H1 (cell line): ENCODE data around the gene ARMS2. TPM values are rescaled to one million over a fixed set of nuclear protein-coding genes. Genes with fewer than 3 reads are reported as not detected.

Experiments
- CTCF ChIA-PET: fragments of 300-600 bp; sonication (Branson Sonifier 250); formaldehyde crosslinking; loops from one replicate; lab custom pipeline; 2021; ENCODE audit not compliant: partially characterized antibody; lab: Charles Lee
- POLR2A ChIA-PET: fragments of 300-600 bp; sonication (Branson Sonifier 250); formaldehyde crosslinking; loops from one replicate; lab custom pipeline; 2021; ENCODE audit warnings: inconsistent platforms; ENCODE audit not compliant: partially characterized antibody; lab: Charles Lee
- DNase-seq, 2 experiments: peaks; one replicate each; pipeline versions ENCODE4 v3.0.0 to v3.0.0-alpha.2; 2010 to 2022; ENCODE audit warnings: low spot score in 2 of 2, low read depth in 1 of 2, mixed read lengths in 1 of 2
- FAIRE-seq: peaks from 2 replicates; lab custom pipeline; 2011; peaks lifted over from hg19 to GRCh38; lab: Jason Lieb, UNC
- H2AFZ ChIP-seq: 2 replicates; pipeline ENCODE4 v1.8.1; 2012; ENCODE audit warnings: low read length, inconsistent platforms
- H2AK5ac ChIP-seq: 2 replicates; pipeline ENCODE4 v1.6.1; 2013; ENCODE audit warnings: low read depth, low read length
- H2BK120ac ChIP-seq: replicated peaks from 2 replicates; pipeline ENCODE3; 2013; ENCODE audit warnings: low read depth, low read length, inconsistent platforms
- H2BK12ac ChIP-seq: 2 replicates; pipeline ENCODE4 v1.6.1; 2013; ENCODE audit warnings: low read depth, low read length
- H2BK15ac ChIP-seq: 2 replicates; pipeline ENCODE4 v1.6.1; 2013; ENCODE audit warnings: low read length
- H2BK20ac ChIP-seq: 2 replicates; pipeline ENCODE4 v1.6.1; 2013; ENCODE audit warnings: low read length
- H2BK5ac ChIP-seq: 2 replicates; pipeline ENCODE4 v1.6.1; 2013; ENCODE audit warnings: low read depth, low read length
- H3K14ac ChIP-seq: 2 replicates; pipeline ENCODE4 v1.6.1; 2013; ENCODE audit warnings: inconsistent platforms; ENCODE audit not compliant: insufficient read length
- H3K18ac ChIP-seq: 2 replicates; pipeline ENCODE4 v1.6.1; 2013; ENCODE audit warnings: low read length; ENCODE audit errors: extremely low read depth
- H3K23ac ChIP-seq: 2 replicates; pipeline ENCODE4 v1.6.1; 2013; ENCODE audit warnings: inconsistent platforms; ENCODE audit not compliant: insufficient read length
- H3K23me2 ChIP-seq: 2 replicates; pipeline ENCODE4 v1.6.1; 2013; ENCODE audit warnings: low read depth, low read length
- H3K27ac ChIP-seq: 2 replicates; pipeline ENCODE4 v1.6.1; 2011; ENCODE audit warnings: low read depth, low read length, inconsistent platforms
- H3K27me3 ChIP-seq, 4 experiments: replicated peaks in 1 of 4; 1 replicate in 1 of 4; 2 replicates in 3 of 4; pipeline versions ENCODE4 v1.6.1 to v1.8.1; 2011 to 2013; ENCODE audit warnings: low read length in 3 of 4, mild to moderate bottlenecking in 3 of 4, inconsistent platforms in 2 of 4, mixed read lengths in 2 of 4, moderate library complexity in 1 of 4; ENCODE audit not compliant: control insufficient read depth in 3 of 4, insufficient read depth in 3 of 4; ENCODE audit errors: extremely low read depth in 1 of 4
- H3K36me3 ChIP-seq, 4 experiments: 2 replicates each; pipeline versions ENCODE4 v1.6.1 to v1.8.1; 2011 to 2013; ENCODE audit warnings: mild to moderate bottlenecking in 4 of 4, low read length in 3 of 4, moderate library complexity in 2 of 4, control low read depth in 1 of 4, inconsistent platforms in 1 of 4; ENCODE audit not compliant: insufficient read depth in 4 of 4, control insufficient read depth in 2 of 4
- H3K4ac ChIP-seq: replicated peaks from 2 replicates; pipeline ENCODE3; 2013; ENCODE audit warnings: low read length, low read depth, mixed read lengths, inconsistent platforms; ENCODE audit not compliant: insufficient read length
- H3K4me1 ChIP-seq, 4 experiments: replicated peaks in 1 of 4; 1 replicate in 1 of 4; 2 replicates in 3 of 4; pipeline versions ENCODE4 v1.6.1 to v1.8.1; 2011 to 2013; ENCODE audit warnings: low read length in 3 of 4, inconsistent platforms in 2 of 4, mixed read lengths in 1 of 4; ENCODE audit not compliant: insufficient read depth in 4 of 4, control insufficient read depth in 3 of 4
- H3K4me2 ChIP-seq, 2 experiments: 2 replicates each; pipeline versions ENCODE4 v1.6.1 to v1.8.1; 2011 to 2013; ENCODE audit warnings: low read depth in 2 of 2, low read length in 2 of 2, control low read depth in 1 of 2, inconsistent platforms in 1 of 2, mild to moderate bottlenecking in 1 of 2; ENCODE audit not compliant: insufficient read depth in 1 of 2
- H3K4me3 ChIP-seq, 4 experiments: fragments of 200-600, 300-600 bp in 1 of 4; sonication (generic), shearing (Covaris generic), sonication (Bioruptor Twin) in 1 of 4; 2 replicates each; pipeline versions ENCODE4 v1.5.1 to v1.8.1; 2011 to 2016; ENCODE audit warnings: low read length in 4 of 4, low read depth in 3 of 4, control low read depth in 2 of 4, inconsistent platforms in 2 of 4, mild to moderate bottlenecking in 2 of 4, mixed read lengths in 1 of 4, moderate library complexity in 1 of 4; ENCODE audit not compliant: insufficient read depth in 2 of 4; ENCODE audit errors: extremely low read depth in 1 of 4
- H3K56ac ChIP-seq: replicated peaks from 2 replicates; pipeline ENCODE3; 2013; ENCODE audit warnings: low read depth, mild to moderate bottlenecking, mixed read lengths, low read length, inconsistent platforms; ENCODE audit not compliant: insufficient read length
- H3K79me1 ChIP-seq: 2 replicates; pipeline ENCODE4 v1.6.1; 2013; ENCODE audit warnings: low read depth, low read length, control low read depth
- H3K79me2 ChIP-seq, 2 experiments: 2 replicates each; pipeline versions ENCODE4 v1.6.1 to v1.8.1; 2012 to 2013; ENCODE audit warnings: low read length in 2 of 2, mild to moderate bottlenecking in 2 of 2, inconsistent platforms in 1 of 2; ENCODE audit not compliant: insufficient read depth in 2 of 2, control insufficient read depth in 1 of 2
- H3K9ac ChIP-seq, 4 experiments: replicated peaks in 1 of 4; 1 replicate in 1 of 4; 2 replicates in 3 of 4; pipeline versions ENCODE4 v1.6.1 to v1.8.1; 2011 to 2013; ENCODE audit warnings: low read depth in 3 of 4, low read length in 3 of 4, control low read depth in 2 of 4, mild to moderate bottlenecking in 2 of 4, moderate library complexity in 2 of 4, inconsistent platforms in 1 of 4; ENCODE audit errors: extremely low read depth in 1 of 4
- H3K9me3 ChIP-seq, 2 experiments: 2 replicates each; pipeline versions ENCODE4 v1.6.1 to v1.8.1; 2012 to 2013; ENCODE audit warnings: mild to moderate bottlenecking in 2 of 2, moderate library complexity in 2 of 2, control low read depth in 1 of 2, inconsistent platforms in 1 of 2, low read depth in 1 of 2, low read length in 1 of 2, mixed read lengths in 1 of 2; ENCODE audit not compliant: insufficient read depth in 2 of 2
- H4K20me1 ChIP-seq, 2 experiments: replicated peaks in 1 of 2; 2 replicates each; pipeline versions ENCODE3 to v1.8.1; 2011 to 2013; ENCODE audit warnings: inconsistent platforms in 2 of 2, low read length in 2 of 2, mild to moderate bottlenecking in 1 of 2; ENCODE audit not compliant: insufficient read depth in 2 of 2, control insufficient read depth in 1 of 2
- H4K5ac ChIP-seq: 2 replicates; pipeline ENCODE4 v1.6.1; 2013; ENCODE audit warnings: low read length, low read depth, mixed read lengths, inconsistent platforms; ENCODE audit not compliant: insufficient read length
- H4K8ac ChIP-seq: 2 replicates; pipeline ENCODE4 v1.8.0; 2013; ENCODE audit warnings: mild to moderate bottlenecking, moderate library complexity, low read length, inconsistent platforms; ENCODE audit not compliant: insufficient read depth; ENCODE audit errors: extremely low read depth
- H4K91ac ChIP-seq: replicated peaks from 2 replicates; pipeline ENCODE3; 2013; ENCODE audit warnings: low read length, mixed read lengths, inconsistent platforms; ENCODE audit not compliant: insufficient read length
- JUND ChIP-seq: IDR thresholded peaks from 2 replicates; pipeline ENCODE4 v1.6.1; 2011; ENCODE audit warnings: mild to moderate bottlenecking, improper control_type of control experiment, low read length
- KDM5A ChIP-seq: fragments of 200-600 bp; IDR thresholded peaks from 2 replicates; pipeline ENCODE4 v1.7.1; 2012; ENCODE audit warnings: mild to moderate bottlenecking, low read length, inconsistent platforms, mixed read lengths
- POLR2A ChIP-seq, 2 experiments: IDR thresholded peaks; 1 replicate in 1 of 2; 2 replicates in 1 of 2; pipeline ENCODE4 v1.6.1; 2011; ENCODE audit warnings: low read depth in 2 of 2, low read length in 2 of 2, mild to moderate bottlenecking in 2 of 2; ENCODE audit errors: control extremely low read depth in 1 of 2
- POLR2AphosphoS5 ChIP-seq: IDR thresholded peaks from 2 replicates; pipeline ENCODE4 v1.6.1; 2011; ENCODE audit warnings: low read depth, low read length
- RBBP5 ChIP-seq: IDR thresholded peaks from 2 replicates; pipeline ENCODE4 v1.7.1; 2012; ENCODE audit warnings: low read depth, mild to moderate bottlenecking, inconsistent platforms, low read length, moderate library complexity, borderline replicate concordance
- SIRT6 ChIP-seq: IDR thresholded peaks from one replicate; pipeline ENCODE4 v1.7.1; 2012; ENCODE audit warnings: low read length, inconsistent platforms
- SRF ChIP-seq: IDR thresholded peaks from 2 replicates; pipeline ENCODE4 v1.6.1; 2011; ENCODE audit warnings: mild to moderate bottlenecking, low read depth, low read length, moderate library complexity
- TBP ChIP-seq: IDR thresholded peaks from 2 replicates; pipeline ENCODE4 v1.6.1; 2011; ENCODE audit warnings: low read depth, low read length, improper control_type of control experiment
- TCF12 ChIP-seq: IDR thresholded peaks from 2 replicates; pipeline ENCODE4 v1.6.1; 2011; ENCODE audit warnings: low read depth, mild to moderate bottlenecking, low read length
- polyA plus RNA-seq, 7 experiments: library from polyadenylated mRNA; depleted of rRNA in 3 of 7; stranded (reverse) in 5 of 7; unstranded in 2 of 7; fragments of >200 nt in 5 of 7; fragments of 200-250 nt in 2 of 7; gene quantifications; 1 replicate in 5 of 7; 2 replicates in 1 of 7; 4 replicates in 1 of 7; pipeline versions ENCODE4 v1.2.1 to v1.2.3, GENCODE V29; 2011 to 2013; ENCODE audit warnings: missing spikeins in 2 of 7, mixed read lengths in 2 of 7
- total RNA-seq: library from RNA; stranded (reverse); fragmentation: NEBNext Ultra II Directional; extraction: Animal tissue kit (Norgen Biotek cat#: 25700); gene quantifications from 2 replicates; pipeline ENCODE4 v1.2.1, GENCODE V29; 2021

Gene ARMS2
- total and polyA plus RNA-seq, 2 of the 8 experiments (the other 6 are each of a cell fraction or from before 2014, with no cell fraction given), result not detected

- no peak overlapping the region for H2BK5ac ChIP-seq
- H4K8ac ChIP-seq, result no peak overlapping the region
- CTCF ChIA-PET, result interaction anchor here (1.1 to 2.8 kb wide), 2 partner anchors 21 to 114 kb away, joined by 4 to 7 read pairs; no protein-coding TSS in a partner anchor
- no peak overlapping the region for H4K91ac ChIP-seq
- H3K56ac ChIP-seq, result no peak overlapping the region
- H3K14ac ChIP-seq, result no peak overlapping the region
- no peak overlapping the region for H2AFZ ChIP-seq
- H3K18ac ChIP-seq, result no peak overlapping the region
- no peak overlapping the region for H2BK12ac ChIP-seq
- H2BK20ac ChIP-seq, result no peak overlapping the region
- H4K5ac ChIP-seq, result no peak overlapping the region
- FAIRE-seq, result no peak
- no peak overlapping the region for H3K4ac ChIP-seq
- no peak overlapping the region for H3K4me2 ChIP-seq
- H3K36me3 ChIP-seq, result peaks cover 0 to 29% (median under 1%) of the 10 kb centered on the region in 4 experiments; a peak in 4 of 8 replicates
- no peak overlapping the region for H2BK15ac ChIP-seq
- H2AK5ac ChIP-seq, result no peak overlapping the region
- DNase-seq, result no peak
- H2BK120ac ChIP-seq, result no peak overlapping the region
- no peaks in the 10 kb centered on the region for H3K9me3 ChIP-seq
- no peaks in the 10 kb centered on the region for H3K4me1 ChIP-seq
- H3K9ac ChIP-seq, result no peak overlapping the region
- no peak overlapping the region for H3K4me3 ChIP-seq
- no peaks in the 10 kb centered on the region for H3K79me1 ChIP-seq
- peaks cover 0 to 2% of the 10 kb centered on the region in 2 experiments for H4K20me1 ChIP-seq
- no peak overlapping the region for H3K23ac ChIP-seq
- H3K27me3 ChIP-seq, result no peaks in the 10 kb centered on the region
- H3K23me2 ChIP-seq, result no peaks in the 10 kb centered on the region
- no peaks in the 10 kb centered on the region for H3K79me2 ChIP-seq
- POLR2A ChIA-PET, result no interaction called here
- H3K27ac ChIP-seq, result no peak overlapping the region
- TF ChIP-seq SRF, result no peak
- TF ChIP-seq TCF12, result no peak
- TF ChIP-seq POLR2AphosphoS5, result no peak
- no peak for TF ChIP-seq SIRT6
- no peak for TF ChIP-seq POLR2A (IDR thresholded peaks at IDR 0.05; ENCODE audit: control extremely low read depth in 1 of 2, low read depth in 2 of 2, low read length in 2 of 2)
- TF ChIP-seq JUND, result no peak
- no peak for TF ChIP-seq KDM5A
- TF ChIP-seq TBP, result no peak
- TF ChIP-seq RBBP5, result no peak
Observed at GRCh38 chr10:122413327-122413726, 41.1 kb upstream of the ARMS2 start.
